Adrenal gland (tissue), 12 donors: ENCODE data around the gene MT1B. TPM values are rescaled to one million over a fixed set of nuclear protein-coding genes. Genes with fewer than 3 reads are reported as not detected.

Source experiments
- DNase-seq, 7 donors: peaks; one replicate each; pipeline ENCODE4 v3.0.0-alpha.2; 2019 to 2020
- H3K27ac ChIP-seq, 5 donors: fragments of 200-600 bp; sonication (generic) in 4 of 5; 1 replicate in 3 of 5; 2 replicates in 2 of 5; pipeline versions ENCODE4 v1.5.1 to v1.8.0; 2016 to 2020; ENCODE audit warnings: mild to moderate bottlenecking in 1 of 5
- H3K27me3 ChIP-seq: fragments of 200-600 bp; 2 replicates; pipeline ENCODE4 v1.8.0; 2021
- H3K36me3 ChIP-seq, 2 donors: fragments of 200-600 bp; replicated peaks in 1 of 2; 1 replicate in 1 of 2; 2 replicates in 1 of 2; pipeline versions ENCODE4 v1.5.1 to v1.8.0; 2018 to 2022
- H3K4me1 ChIP-seq, 2 donors: fragments of 200-600 bp; replicated peaks in 1 of 2; 1 replicate in 1 of 2; 2 replicates in 1 of 2; pipeline versions ENCODE4 v1.5.1 to v1.8.0; 2018 to 2021
- H3K4me3 ChIP-seq, 4 donors: fragments of 200-600 bp; sonication (generic) in 3 of 4; one replicate each; pipeline ENCODE4 v1.5.1; 2016 to 2018
- H3K9me3 ChIP-seq, 3 donors: fragments of 200-600 bp; sonication (generic) in 1 of 3; replicated peaks in 1 of 3; 1 replicate in 2 of 3; 2 replicates in 1 of 3; pipeline versions ENCODE4 v1.5.1 to v1.8.0; 2016 to 2021
- CTCF ChIP-seq, 6 experiments: fragments of 450-650 bp in 4 of 6; fragments of 200-600 bp in 2 of 6; sonication (generic) in 1 of 6; IDR thresholded peaks; 1 replicate in 5 of 6; 2 replicates in 1 of 6; pipeline versions ENCODE4 v1.5.1 to v1.8.0; 2016 to 2021; ENCODE audit warnings: antibody characterized with exemption in 6 of 6, mild to moderate bottlenecking in 2 of 6, moderate library complexity in 1 of 6
- POLR2A ChIP-seq, 2 donors: fragments of 450-650 bp; IDR thresholded peaks; one replicate each; pipeline ENCODE4 v1.6.1; 2017; ENCODE audit warnings: antibody characterized with exemption in 2 of 2, mild to moderate bottlenecking in 2 of 2, moderate library complexity in 1 of 2
- WGBS, 4 donors: extraction: QIAGEN DNeasy Blood & Tissue Kit in 2 of 4; methylation state at CpG; one replicate each; pipeline versions ENCODE4 v1.1.5 to v1.1.7; 2013 to 2017; 5-methylcytosine and 5-hydroxymethylcytosine counted together
- intact Hi-C, 2 donors: fragments of 100-400 bp; cut with DNase I; formaldehyde crosslinking; loops; one replicate each; pipeline versions ENCODE4 v1.14.1 to v1.15.0; 2022 to 2023
- polyA plus RNA-seq, 3 donors: library from polyadenylated mRNA; stranded (reverse); fragments of 200-250 nt in 2 of 3; fragments of 350-450 nt in 1 of 3; fragmentation: Illumina TruSeq in 1 of 3; extraction: RNeasy Lipid Tissue Mini Kit (QIAGEN cat#74804) in 1 of 3; gene quantifications; one replicate each; pipeline ENCODE4 v1.2.3, GENCODE V29; 2013 to 2014
- total RNA-seq, 9 donors: library from RNA; depleted of rRNA in 4 of 9; stranded (reverse); fragments of >200 nt in 4 of 9; fragments of 120-200 nt in 1 of 9; fragmentation: NEBNext Ultra II Directional in 1 of 9; extraction: Animal tissue kit (Norgen Biotek cat#: 25700) in 1 of 9; gene quantifications; one replicate each; pipeline versions ENCODE4 v1.1.0 to v1.2.4, GENCODE V29; 2013 to 2023
- donor health status: healthy with polysubstance abuse.
- donor health status: Bipolar disorder and iron deficiency.
- donor health status: DM: yes; HTN: yes; CAD: no.
- donor health status: DM: no; HTN: no; CAD: no.
- donor health status: DM: no; HTN: no; CAD: no.
- donor health status: DM: yes; HTN: yes; CAD: no.

The MT1B gene
- total and polyA plus RNA-seq, 12 donors: not detected

GRCh38 chr16:56628486-56629350 lies 23.0 kb upstream of the MT1B start:
- no peak overlapping the region for H3K4me3 ChIP-seq
- no peaks in the 10 kb centered on the region for H3K36me3 ChIP-seq
- peak overlapping the region in 3 of 5 donors; percentile 32 to 48 (median 38) for H3K27ac ChIP-seq
- no peak for TF ChIP-seq POLR2A (IDR thresholded peaks at IDR 0.05)
- TF ChIP-seq CTCF (IDR thresholded peaks at IDR 0.05): no peak
- no peaks in the 10 kb centered on the region for H3K9me3 ChIP-seq
- peak in 1 of 7 donors; percentile 20 for DNase-seq
- H3K27me3 ChIP-seq: no peaks in the 10 kb centered on the region
- peaks cover 13 to 20% of the 10 kb centered on the region in 2 donors for H3K4me1 ChIP-seq
- WGBS, 4 donors: 65 to 80% (median 74%) methylated on average over 9 of the region's 9 CpGs
- intact Hi-C loops: no loop called here

- TF ChIP-seq POLR2A (IDR thresholded peaks at IDR 0.05) (no peak), CTCF (IDR thresholded peaks at IDR 0.05) (no peak)
- peaks cover 13 to 20% of the 10 kb centered on the region in 2 donors for H3K4me1 ChIP-seq
- 56 to 59% (median 57%) methylated on average over 3 of the region's 3 CpGs for WGBS, 4 donors
- intact Hi-C loops: no loop called here
- no peaks in the 10 kb centered on the region for H3K27me3 ChIP-seq
- DNase-seq: no peak
- no peaks in the 10 kb centered on the region for H3K36me3 ChIP-seq
- no peak overlapping the region for H3K4me3 ChIP-seq
- peak overlapping the region in 3 of 5 donors; percentile 32 to 48 (median 38) for H3K27ac ChIP-seq
- H3K9me3 ChIP-seq: no peaks in the 10 kb centered on the region
Measured at GRCh38 chr16:56629531-56629930, 22.2 kb upstream of the MT1B start.

- Histone ChIP-seq H3K27ac (peak overlapping the region in 3 of 5 donors; percentile 32 to 48 (median 38)), H3K27me3 (peaks cover 2% of the 10 kb centered on the region), H3K36me3 (no peaks in the 10 kb centered on the region), H3K4me1 (peaks cover 13 to 23% of the 10 kb centered on the region in 2 donors), H3K9me3 (no peaks in the 10 kb centered on the region), H3K4me3 (no peak overlapping the region)
- TF ChIP-seq POLR2A (IDR thresholded peaks at IDR 0.05) (no peak), CTCF (IDR thresholded peaks at IDR 0.05) (no peak)
- 62 to 74% (median 66%) methylated on average over 3 of the region's 3 CpGs for WGBS, 4 donors
- no peak for DNase-seq
- intact Hi-C loops: no loop called here
Measured at GRCh38 chr16:56630134-56630533, 21.6 kb upstream of the MT1B start.

- WGBS, 4 donors: 84 to 94% (median 87%) methylated on average over 8 to 10 of the region's 10 CpGs
- H3K36me3 ChIP-seq: no peaks in the 10 kb centered on the region
- no peak for TF ChIP-seq CTCF (IDR thresholded peaks at IDR 0.05)
- no peak for TF ChIP-seq POLR2A (IDR thresholded peaks at IDR 0.05)
- peaks cover 11 to 25% of the 10 kb centered on the region in 2 donors for H3K4me1 ChIP-seq
- H3K27ac ChIP-seq: peak overlapping the region in 1 of 5 donors; percentile 83
- intact Hi-C loops: no loop called here
- DNase-seq: no peak
- H3K9me3 ChIP-seq: no peaks in the 10 kb centered on the region
- H3K27me3 ChIP-seq: peaks cover 7% of the 10 kb centered on the region
- no peak overlapping the region for H3K4me3 ChIP-seq
Measured at GRCh38 chr16:56631197-56631596, 20.5 kb upstream of the MT1B start.
